ENCODE data around the gene CENPO.

The CENPO gene

DNA sequence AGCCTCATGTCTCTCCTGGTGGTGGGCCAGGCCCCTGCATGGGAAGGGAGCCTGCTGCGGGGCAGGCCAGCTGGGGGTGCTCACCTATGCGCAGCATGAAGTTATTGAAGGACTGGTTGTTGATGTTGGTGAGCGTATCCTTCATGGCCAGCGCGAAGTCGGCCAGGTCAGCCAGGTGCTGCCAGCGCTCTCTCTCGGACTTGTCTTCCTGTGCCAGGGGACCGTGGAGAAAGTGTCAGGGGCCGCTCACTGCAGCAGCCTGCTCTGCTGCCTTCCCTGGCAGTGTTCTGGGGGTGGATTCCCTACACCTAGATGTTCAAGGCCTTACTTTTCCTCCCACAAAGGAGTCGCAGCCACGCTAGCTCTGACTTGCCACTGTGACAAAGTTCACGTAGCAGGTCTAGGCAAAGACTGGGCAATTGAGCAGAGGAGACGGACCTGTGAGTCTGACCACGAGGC lies 28.2 kb downstream of the CENPO start:
- Histone ChIP-seq H3K27me3 (ENCODE audit: control insufficient read depth in 1 of 2, insufficient read depth in 2 of 2, low read length in 2 of 2) (no peaks in the 10 kb centered on the region), H3K9ac (ENCODE audit: low read depth in 1 of 2, low read length in 2 of 2) (no peak overlapping the region), H3K36me3 (ENCODE audit: control insufficient read depth in 1 of 2, insufficient read depth in 2 of 2, low read length in 2 of 2) (peaks cover 14 to 60% of the 10 kb centered on the region in 2 donors), H3K4me3 (ENCODE audit: low read depth in 1 of 2, low read length in 2 of 2) (no peak overlapping the region), H3K9me3 (ENCODE audit: control insufficient read depth in 1 of 2, low read length in 2 of 2) (no peaks in the 10 kb centered on the region), H3K4me1 (ENCODE audit: control insufficient read depth in 1 of 2, insufficient read depth in 2 of 2, low read length in 2 of 2) (no peaks in the 10 kb centered on the region), H3K27ac (ENCODE audit: low read depth, low read length) (no peak overlapping the region)

DNA sequence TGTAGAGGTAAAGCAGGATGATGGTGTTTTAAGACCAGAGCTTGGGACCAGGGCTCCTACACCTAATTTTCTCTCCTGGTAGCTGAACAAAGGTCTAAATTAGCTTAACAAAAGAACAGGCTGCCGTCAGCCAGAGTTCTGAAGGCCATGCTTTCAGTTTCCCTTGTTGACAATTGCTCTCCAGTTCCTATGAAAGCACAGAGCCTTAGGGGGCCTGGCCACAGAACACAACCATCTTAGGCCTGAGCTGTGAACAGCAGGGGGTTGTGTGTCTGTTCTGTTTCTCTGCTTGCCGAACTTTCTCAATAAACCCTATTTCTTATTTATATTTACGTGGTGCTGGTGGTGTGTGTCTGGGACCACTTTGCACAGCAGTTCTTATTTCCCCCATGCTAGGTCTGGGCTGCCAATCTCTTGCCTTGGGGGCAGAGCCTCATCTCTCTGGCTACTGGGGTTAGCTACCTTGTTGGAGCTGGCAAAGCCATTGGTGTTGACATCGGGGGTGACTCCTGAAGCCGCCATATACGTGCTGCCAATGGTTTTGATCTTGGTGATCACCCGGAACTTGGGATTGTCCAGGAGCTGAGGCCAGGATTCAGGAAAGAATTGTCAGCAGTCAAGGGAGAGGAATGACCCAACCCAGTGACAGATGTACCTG lies 29.0 kb downstream of the CENPO start:
- peaks cover 9 to 53% of the 10 kb centered on the region in 2 donors for H3K36me3 ChIP-seq (ENCODE audit: control insufficient read depth in 1 of 2, insufficient read depth in 2 of 2, low read length in 2 of 2)
- no peak overlapping the region for H3K9ac ChIP-seq (ENCODE audit: low read depth in 1 of 2, low read length in 2 of 2)
- H3K4me3 ChIP-seq (ENCODE audit: low read depth in 1 of 2, low read length in 2 of 2) = no peak overlapping the region
- H3K9me3 ChIP-seq (ENCODE audit: control insufficient read depth in 1 of 2, low read length in 2 of 2) = no peaks in the 10 kb centered on the region
- H3K27ac ChIP-seq (ENCODE audit: low read depth, low read length) = no peak overlapping the region
- H3K27me3 ChIP-seq (ENCODE audit: control insufficient read depth in 1 of 2, insufficient read depth in 2 of 2, low read length in 2 of 2) = no peaks in the 10 kb centered on the region
- peaks cover 0 to 6% of the 10 kb centered on the region in 2 donors for H3K4me1 ChIP-seq (ENCODE audit: control insufficient read depth in 1 of 2, insufficient read depth in 2 of 2, low read length in 2 of 2)

DNA sequence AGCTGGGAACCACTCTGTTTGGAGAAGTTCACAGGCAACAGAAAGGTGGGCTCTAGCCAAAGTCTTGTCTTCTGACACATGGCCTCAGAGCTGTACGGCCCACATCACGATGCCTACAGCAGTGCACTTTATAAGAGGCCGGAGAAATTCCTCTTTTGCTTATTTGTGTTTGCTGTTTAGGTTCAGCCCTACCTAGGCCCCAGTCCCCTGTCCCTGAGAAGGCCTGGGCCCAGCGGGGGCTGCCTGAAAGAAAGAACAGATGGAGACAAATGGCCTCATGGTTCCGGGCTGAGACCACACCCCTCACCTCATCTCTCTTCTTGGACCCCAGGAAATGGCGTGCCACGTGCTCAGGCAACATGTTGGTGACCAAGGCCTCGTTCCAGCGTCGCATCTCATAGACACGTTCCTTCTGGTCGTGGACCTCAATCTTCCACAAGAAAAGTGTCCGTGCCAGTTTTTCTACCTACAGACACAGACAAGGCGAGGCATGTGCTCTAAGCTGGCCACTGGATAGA lies 30.9 kb downstream of the CENPO start:
- no peaks in the 10 kb centered on the region for H3K27me3 ChIP-seq (ENCODE audit: control insufficient read depth in 1 of 2, insufficient read depth in 2 of 2, low read length in 2 of 2)
- no peak overlapping the region for H3K27ac ChIP-seq (ENCODE audit: low read depth, low read length)
- H3K9me3 ChIP-seq (ENCODE audit: control insufficient read depth in 1 of 2, low read length in 2 of 2) = no peaks in the 10 kb centered on the region
- H3K4me1 ChIP-seq (ENCODE audit: control insufficient read depth in 1 of 2, insufficient read depth in 2 of 2, low read length in 2 of 2) = peaks cover 0 to 10% of the 10 kb centered on the region in 2 donors
- H3K4me3 ChIP-seq (ENCODE audit: low read depth in 1 of 2, low read length in 2 of 2) = no peak overlapping the region
- H3K9ac ChIP-seq (ENCODE audit: low read depth in 1 of 2, low read length in 2 of 2) = no peak overlapping the region
- H3K36me3 ChIP-seq (ENCODE audit: control insufficient read depth in 1 of 2, insufficient read depth in 2 of 2, low read length in 2 of 2) = peaks cover 4 to 41% of the 10 kb centered on the region in 2 donors

DNA sequence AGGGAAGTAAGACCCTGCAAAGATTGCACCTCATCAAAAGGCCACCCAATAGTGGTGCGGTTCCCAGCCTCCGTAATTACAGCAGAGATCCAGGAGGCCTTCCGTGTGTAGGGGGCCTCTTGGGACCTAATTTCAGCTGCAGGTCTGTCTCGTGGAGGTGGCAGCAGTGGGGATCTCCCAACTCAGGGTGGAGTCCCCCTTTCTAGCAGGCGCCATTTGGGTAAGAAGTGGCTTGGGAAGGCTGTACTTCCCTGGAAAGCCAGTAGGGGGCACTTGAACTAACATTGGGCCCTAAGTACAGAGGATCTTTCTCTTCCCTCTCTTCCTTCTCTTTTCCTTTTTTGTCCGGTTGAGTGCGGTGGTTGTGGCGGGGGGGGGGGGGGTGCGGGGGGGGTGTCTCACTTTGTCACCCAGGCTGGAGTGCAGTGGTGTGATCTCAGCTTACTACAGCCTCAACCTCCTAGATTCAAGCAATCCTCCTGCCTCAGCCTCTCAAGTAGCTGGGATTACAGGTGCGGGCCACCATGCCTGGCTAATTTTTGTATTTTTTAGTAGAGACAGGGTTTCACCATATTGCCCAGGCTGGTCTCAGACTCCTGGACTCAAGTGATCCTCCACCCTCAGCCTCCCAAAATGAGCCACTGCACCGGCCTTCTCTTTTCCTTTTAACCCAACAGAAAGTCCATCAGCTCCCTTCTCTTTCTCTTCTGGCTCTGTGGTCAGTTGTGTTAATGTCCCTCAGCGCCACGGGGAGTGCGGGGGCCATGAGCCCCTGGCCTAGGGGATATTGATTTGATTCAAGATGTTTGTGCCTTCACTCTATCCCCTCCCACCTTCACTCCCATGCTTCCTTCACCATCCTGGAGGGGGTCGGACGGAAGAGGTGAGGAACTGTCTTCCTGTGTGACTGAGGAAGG lies 32.0 kb downstream of the CENPO start:
- peaks cover 4 to 35% of the 10 kb centered on the region in 2 donors for H3K36me3 ChIP-seq (ENCODE audit: control insufficient read depth in 1 of 2, insufficient read depth in 2 of 2, low read length in 2 of 2)
- H3K9me3 ChIP-seq (ENCODE audit: control insufficient read depth in 1 of 2, low read length in 2 of 2) = no peaks in the 10 kb centered on the region
- H3K27ac ChIP-seq (ENCODE audit: low read depth, low read length) = no peak overlapping the region
- H3K27me3 ChIP-seq (ENCODE audit: control insufficient read depth in 1 of 2, insufficient read depth in 2 of 2, low read length in 2 of 2) = no peaks in the 10 kb centered on the region
- no peak overlapping the region for H3K9ac ChIP-seq (ENCODE audit: low read depth in 1 of 2, low read length in 2 of 2)
- no peak overlapping the region for H3K4me3 ChIP-seq (ENCODE audit: low read depth in 1 of 2, low read length in 2 of 2)
- H3K4me1 ChIP-seq (ENCODE audit: control insufficient read depth in 1 of 2, insufficient read depth in 2 of 2, low read length in 2 of 2) = peaks cover 0 to 10% of the 10 kb centered on the region in 2 donors

DNA sequence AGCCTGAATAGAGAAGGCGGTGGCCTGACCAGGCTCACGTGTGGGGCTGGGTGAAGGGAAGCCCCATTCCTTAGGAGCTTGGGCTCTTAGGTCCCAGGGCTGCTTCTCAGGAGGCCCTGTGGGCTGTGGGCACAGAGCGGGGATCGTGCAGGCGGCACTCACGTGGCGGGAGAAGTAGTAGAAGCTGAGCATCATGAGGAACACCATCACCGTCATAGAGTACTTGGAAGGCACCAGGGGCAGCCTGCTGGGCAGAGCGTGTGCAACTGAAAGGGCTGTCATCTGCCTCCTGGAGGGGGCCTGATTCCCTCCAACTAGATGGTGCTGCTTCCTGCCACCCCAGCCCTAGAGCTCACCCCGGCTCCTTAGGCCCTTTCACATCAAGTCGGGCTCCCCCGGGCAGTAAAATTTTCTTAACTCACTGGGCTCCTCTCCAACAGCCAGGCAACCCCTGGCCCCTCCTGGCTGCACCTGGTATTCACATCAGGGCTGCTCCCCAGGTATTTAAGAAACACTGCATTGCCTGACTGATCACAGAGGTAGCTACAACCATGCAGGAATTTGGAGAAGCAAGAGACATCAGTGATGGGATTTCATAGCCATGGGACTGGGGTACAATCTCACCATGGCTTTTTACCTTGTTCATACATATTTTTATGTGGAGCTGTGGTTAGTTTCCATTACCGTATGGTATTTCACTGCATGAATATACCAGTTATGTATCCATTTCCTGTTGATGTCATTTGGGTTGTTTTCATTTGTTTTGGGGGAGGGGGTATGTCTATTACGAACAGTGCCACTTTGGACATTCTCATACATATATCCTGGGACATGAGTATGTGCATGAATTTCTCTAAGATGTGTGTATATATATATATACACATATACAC lies 32.9 kb downstream of the CENPO start:
- Histone ChIP-seq H3K36me3 (ENCODE audit: control insufficient read depth in 1 of 2, insufficient read depth in 2 of 2, low read length in 2 of 2) (peaks cover 1 to 26% of the 10 kb centered on the region in 2 donors), H3K27me3 (ENCODE audit: control insufficient read depth in 1 of 2, insufficient read depth in 2 of 2, low read length in 2 of 2) (no peaks in the 10 kb centered on the region), H3K4me1 (ENCODE audit: control insufficient read depth in 1 of 2, insufficient read depth in 2 of 2, low read length in 2 of 2) (peaks cover 0 to 10% of the 10 kb centered on the region in 2 donors), H3K4me3 (ENCODE audit: low read depth in 1 of 2, low read length in 2 of 2) (no peak overlapping the region), H3K27ac (ENCODE audit: low read depth, low read length) (no peak overlapping the region), H3K9me3 (ENCODE audit: control insufficient read depth in 1 of 2, low read length in 2 of 2) (no peaks in the 10 kb centered on the region), H3K9ac (ENCODE audit: low read depth in 1 of 2, low read length in 2 of 2) (no peak overlapping the region)

DNA sequence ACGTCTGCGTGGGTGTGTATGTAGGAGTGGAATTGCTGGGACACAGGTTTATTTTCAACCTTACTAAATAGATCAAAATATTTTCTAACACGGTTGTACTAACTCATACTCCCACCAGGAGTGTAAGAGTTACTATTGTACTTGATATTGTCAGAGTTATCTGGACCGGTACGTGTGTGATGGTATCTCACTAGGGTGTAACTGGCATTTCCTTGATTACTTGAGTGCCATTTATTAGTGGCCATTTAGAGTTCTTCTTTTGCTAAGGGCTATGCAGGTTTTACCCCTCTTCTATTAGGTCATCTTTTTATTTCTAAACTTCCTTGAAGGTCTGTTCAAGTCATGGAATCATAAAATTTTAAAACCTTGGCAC lies 33.5 kb downstream of the CENPO start:
- Histone ChIP-seq H3K27ac (ENCODE audit: low read depth, low read length) (no peak overlapping the region), H3K36me3 (ENCODE audit: control insufficient read depth in 1 of 2, insufficient read depth in 2 of 2, low read length in 2 of 2) (peaks cover 2 to 20% of the 10 kb centered on the region in 2 donors), H3K4me1 (ENCODE audit: control insufficient read depth in 1 of 2, insufficient read depth in 2 of 2, low read length in 2 of 2) (peaks cover 0 to 10% of the 10 kb centered on the region in 2 donors), H3K4me3 (ENCODE audit: low read depth in 1 of 2, low read length in 2 of 2) (no peak overlapping the region), H3K27me3 (ENCODE audit: control insufficient read depth in 1 of 2, insufficient read depth in 2 of 2, low read length in 2 of 2) (no peaks in the 10 kb centered on the region), H3K9me3 (ENCODE audit: control insufficient read depth in 1 of 2, low read length in 2 of 2) (no peaks in the 10 kb centered on the region), H3K9ac (ENCODE audit: low read depth in 1 of 2, low read length in 2 of 2) (no peak overlapping the region)

DNA sequence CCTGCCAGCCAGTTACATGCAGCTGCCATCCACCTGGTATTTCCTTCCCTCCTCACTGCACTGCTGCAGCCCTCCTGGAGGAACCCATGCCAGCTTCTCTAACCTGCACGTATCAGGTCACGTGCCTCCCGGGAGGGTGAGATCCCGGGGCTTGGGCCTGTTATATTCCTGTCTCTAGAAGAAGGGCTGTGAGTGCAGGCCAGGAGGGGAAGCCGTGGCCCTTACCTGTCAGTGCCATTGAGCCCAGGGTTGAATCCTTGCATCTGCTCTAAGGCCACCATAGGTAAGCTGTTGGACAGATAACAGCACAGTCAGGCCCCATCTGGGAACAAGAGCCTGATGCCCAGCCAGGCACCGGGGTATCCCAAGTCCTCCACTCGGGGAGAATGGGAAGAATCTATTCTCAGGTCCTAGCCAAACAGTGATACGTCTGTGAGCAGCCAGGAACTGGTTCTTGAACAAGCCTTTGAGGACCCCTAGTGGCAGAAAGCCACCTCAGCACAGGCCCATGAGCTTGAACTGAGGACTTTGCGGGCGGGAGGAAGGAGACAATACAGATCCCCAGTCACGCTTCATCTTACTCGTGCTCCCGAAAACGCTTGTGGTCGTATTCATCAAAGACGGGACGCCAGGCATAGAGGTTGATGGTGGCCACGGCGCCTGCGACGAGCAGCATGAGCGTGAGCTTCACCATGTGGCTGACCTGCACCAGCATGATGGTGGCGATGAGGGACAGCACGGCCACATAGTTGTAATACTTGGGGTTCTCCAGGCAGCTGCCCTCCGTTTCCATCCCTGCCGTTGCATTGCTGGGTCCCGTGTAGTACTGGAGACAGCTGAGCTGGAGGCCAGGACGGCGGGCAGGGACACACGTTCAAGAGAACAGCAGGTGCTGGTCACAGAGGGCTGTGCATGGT lies 34.4 kb downstream of the CENPO start:
- Histone ChIP-seq H3K9me3 (ENCODE audit: control insufficient read depth in 1 of 2, low read length in 2 of 2) (no peaks in the 10 kb centered on the region), H3K27me3 (ENCODE audit: control insufficient read depth in 1 of 2, insufficient read depth in 2 of 2, low read length in 2 of 2) (no peaks in the 10 kb centered on the region), H3K4me3 (ENCODE audit: low read depth in 1 of 2, low read length in 2 of 2) (no peak overlapping the region), H3K9ac (ENCODE audit: low read depth in 1 of 2, low read length in 2 of 2) (no peak overlapping the region), H3K36me3 (ENCODE audit: control insufficient read depth in 1 of 2, insufficient read depth in 2 of 2, low read length in 2 of 2) (peaks cover 2 to 12% of the 10 kb centered on the region in 2 donors), H3K27ac (ENCODE audit: low read depth, low read length) (no peak overlapping the region), H3K4me1 (ENCODE audit: control insufficient read depth in 1 of 2, insufficient read depth in 2 of 2, low read length in 2 of 2) (peaks cover 0 to 16% of the 10 kb centered on the region in 2 donors)

DNA sequence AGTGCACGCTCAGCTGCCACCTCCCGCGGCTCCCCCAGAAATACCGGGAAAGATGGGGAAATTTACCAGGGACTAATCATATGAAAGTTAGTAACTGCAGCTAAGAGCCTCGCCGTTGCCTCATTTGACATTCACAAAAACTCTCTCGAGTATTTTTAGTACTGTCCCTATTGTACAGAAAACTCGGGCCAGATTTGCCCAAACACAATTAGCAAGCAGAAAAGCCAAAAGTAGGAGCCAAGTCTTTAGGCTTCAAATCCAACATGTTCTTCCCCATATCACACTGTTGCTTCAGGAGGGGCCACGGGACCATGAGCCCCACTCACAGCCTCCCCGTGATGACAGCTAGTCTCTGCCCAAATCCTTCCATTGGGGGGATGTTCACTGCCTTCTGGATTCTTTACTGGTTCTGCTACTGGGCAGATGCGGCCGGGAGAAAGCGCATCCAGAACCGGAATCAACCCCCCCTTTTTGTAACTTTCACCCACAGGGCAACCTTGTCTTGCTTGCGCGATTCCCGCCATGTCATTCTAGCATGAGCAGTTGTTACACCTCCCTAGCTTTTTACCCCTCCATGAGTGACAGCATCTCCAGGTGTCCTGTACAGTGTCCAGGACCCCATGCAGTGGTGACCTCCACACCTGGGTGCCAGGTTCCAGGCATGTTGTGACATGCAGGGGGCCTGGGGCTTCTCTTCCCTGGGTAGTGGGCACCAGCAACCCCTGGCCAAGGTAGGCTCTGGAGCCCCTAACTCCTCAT lies 35.2 kb downstream of the CENPO start:
- H3K36me3 ChIP-seq (ENCODE audit: control insufficient read depth in 1 of 2, insufficient read depth in 2 of 2, low read length in 2 of 2) = peaks cover 2 to 6% of the 10 kb centered on the region in 2 donors
- H3K27me3 ChIP-seq (ENCODE audit: control insufficient read depth in 1 of 2, insufficient read depth in 2 of 2, low read length in 2 of 2) = no peaks in the 10 kb centered on the region
- H3K9ac ChIP-seq (ENCODE audit: low read depth in 1 of 2, low read length in 2 of 2) = no peak overlapping the region
- H3K4me3 ChIP-seq (ENCODE audit: low read depth in 1 of 2, low read length in 2 of 2) = no peak overlapping the region
- H3K9me3 ChIP-seq (ENCODE audit: control insufficient read depth in 1 of 2, low read length in 2 of 2) = no peaks in the 10 kb centered on the region
- H3K4me1 ChIP-seq (ENCODE audit: control insufficient read depth in 1 of 2, insufficient read depth in 2 of 2, low read length in 2 of 2) = peaks cover 0 to 17% of the 10 kb centered on the region in 2 donors
- H3K27ac ChIP-seq (ENCODE audit: low read depth, low read length) = no peak overlapping the region

Data from duodenal mucosa (tissue), 2 donors.